ENCODE measurements around the gene PPM1L.

- TF ChIP-seq CTCF (conservative IDR thresholded peaks at IDR 0.05; ENCODE audit: low read depth, low read length) (no peak), EZH2 (IDR thresholded peaks at IDR 0.05; ENCODE audit: borderline replicate concordance, low read depth, low read length, poor library complexity, severe bottlenecking) (no peak)
These were observed 150.6 kb downstream of the PPM1L start for GRCh38 chr3:160906646-160907045.
